IMR-90 (cell line): ENCODE data around the gene GPR139.

Source experiments
- BHLHE40 ChIP-seq: fragments of 150-350 bp; IDR thresholded peaks from 2 replicates; pipeline ENCODE4 v1.6.1; 2016; ENCODE audit warnings: mild to moderate bottlenecking, low read depth, low read length
- CEBPB ChIP-seq: IDR thresholded peaks from 2 replicates; pipeline ENCODE4 v1.6.1; 2012; ENCODE audit warnings: low read depth, low read length, improper control_type of control experiment
- CTCF ChIP-seq: conservative IDR thresholded peaks from 2 replicates; pipeline ENCODE4 v1.5.1; 2012; ENCODE audit warnings: mild to moderate bottlenecking, low read depth, low read length, improper control_type of control experiment
- FOS ChIP-seq: fragments of 150-350 bp; IDR thresholded peaks from 2 replicates; pipeline ENCODE4 v1.6.1; 2016; ENCODE audit warnings: low read depth, low read length
- MXI1 ChIP-seq: IDR thresholded peaks from 2 replicates; pipeline ENCODE4 v1.6.1; 2012; ENCODE audit warnings: low read depth, mild to moderate bottlenecking, low read length, moderate library complexity, borderline replicate concordance
- POLR2A ChIP-seq: IDR thresholded peaks from 2 replicates; pipeline ENCODE4 v1.6.1; 2012; ENCODE audit warnings: mild to moderate bottlenecking, low read depth, low read length
- RCOR1 ChIP-seq: IDR thresholded peaks from 2 replicates; pipeline ENCODE4 v1.6.1; 2012; ENCODE audit warnings: mild to moderate bottlenecking, low read length, improper control_type of control experiment; ENCODE audit not compliant: insufficient replicate concordance
- RFX5 ChIP-seq: IDR thresholded peaks from 2 replicates; pipeline ENCODE4 v1.8.0; 2012; ENCODE audit warnings: low read depth, mild to moderate bottlenecking, low read length, moderate library complexity
- SMC3 ChIP-seq: fragments of 150-350 bp; IDR thresholded peaks from 2 replicates; pipeline ENCODE4 v1.6.1; 2016; ENCODE audit warnings: low read depth, mild to moderate bottlenecking, antibody characterized with exemption, low read length, moderate library complexity
- USF2 ChIP-seq: fragments of 150-350 bp; IDR thresholded peaks from 2 replicates; pipeline ENCODE4 v1.6.1; 2017; ENCODE audit warnings: mild to moderate bottlenecking, antibody characterized with exemption, low read length, low read depth

- TF ChIP-seq CTCF (no peak), FOS (no peak), BHLHE40 (no peak), CEBPB (no peak), RFX5 (no peak), RCOR1 (no peak), POLR2A (no peak), USF2 (no peak), MXI1 (no peak), SMC3 (no peak)
Measured at GRCh38 chr16:19997734-19998133, 76.0 kb downstream of the GPR139 start.
